DMS79 treated with DMSO at 0.1 percent for 48 hours (cell line): ENCODE measurements around the gene SLC12A8.

ENCODE experiments used
- DNase-seq: peaks from one replicate; lab custom pipeline; 2025; lab: John Stamatoyannopoulos, UW

The SLC12A8 gene

DNA sequence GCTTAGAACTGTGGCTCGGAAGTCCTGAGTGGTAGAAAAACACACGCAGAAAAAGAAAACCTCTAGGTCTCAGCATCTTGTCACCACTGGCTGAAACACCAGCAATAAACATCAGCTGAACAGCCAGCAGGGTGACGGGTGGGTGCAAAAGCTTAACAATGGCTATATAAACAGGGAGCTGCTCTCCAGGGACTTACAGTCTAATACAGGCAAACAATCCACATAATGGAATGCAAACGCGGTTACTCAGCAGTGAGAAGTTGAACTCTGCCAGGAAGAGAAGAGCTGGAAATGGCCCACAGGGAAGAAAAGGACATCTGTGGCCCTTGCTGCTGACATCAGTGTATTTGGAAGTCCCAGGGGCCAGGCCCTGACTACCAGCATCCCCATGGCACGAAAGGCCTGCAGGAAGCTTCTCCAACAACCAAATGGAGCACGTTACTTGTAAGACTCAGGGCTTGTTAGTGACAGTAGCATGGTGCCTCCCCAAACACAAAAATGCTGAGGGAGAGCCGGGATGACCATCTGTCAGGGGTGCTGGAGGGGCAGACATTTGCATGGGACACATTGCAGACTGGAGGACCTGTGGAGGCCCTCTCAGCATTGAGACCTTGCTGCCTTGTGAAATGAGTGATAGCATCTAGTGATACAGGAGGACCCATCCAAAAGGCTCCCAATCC lies 159.8 kb downstream of the SLC12A8 start:
- peak; percentile 37 for DNase-seq

- peak; percentile 72 for DNase-seq
Observed at GRCh38 chr3:125051715-125052581, 160.6 kb downstream of the SLC12A8 start.

- no peak for DNase-seq
Observed at GRCh38 chr3:125051205-125051604, 161.3 kb downstream of the SLC12A8 start.

DNA sequence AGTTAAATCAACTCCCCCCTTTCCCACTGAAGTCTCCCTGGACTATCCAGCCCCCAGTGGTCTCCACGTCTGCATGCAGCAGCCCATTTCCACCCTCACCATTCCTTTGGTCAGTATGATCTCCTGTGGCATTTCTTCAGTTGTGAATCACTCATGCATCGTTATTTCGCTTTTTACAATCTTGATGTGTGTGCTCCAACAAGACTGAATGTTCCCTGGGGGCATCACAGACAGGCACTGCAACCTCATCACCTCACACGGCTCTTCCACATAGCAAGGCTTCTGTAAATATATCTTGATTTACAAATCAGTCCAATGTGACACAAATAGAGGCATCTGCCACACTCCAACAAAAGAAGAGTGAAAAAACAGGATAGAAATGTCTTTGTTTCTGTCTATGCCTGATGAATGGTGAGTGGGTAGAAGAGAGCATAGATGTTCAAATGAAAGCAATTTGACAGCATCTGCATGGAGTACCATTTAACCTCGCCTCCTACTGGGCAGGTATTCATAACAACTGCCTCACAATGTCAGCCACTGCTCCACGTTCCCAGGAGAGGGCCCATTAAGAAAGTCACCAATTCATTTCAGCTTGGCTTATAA lies 162.0 kb downstream of the SLC12A8 start:
- DNase-seq = peak; percentile 16

GRCh38 chr3:125048282-125048681 lies 164.3 kb downstream of the SLC12A8 start:
- DNase-seq = no peak

GRCh38 chr3:125045965-125046364 lies 166.6 kb downstream of the SLC12A8 start:
- DNase-seq = peak; percentile 50

DNA sequence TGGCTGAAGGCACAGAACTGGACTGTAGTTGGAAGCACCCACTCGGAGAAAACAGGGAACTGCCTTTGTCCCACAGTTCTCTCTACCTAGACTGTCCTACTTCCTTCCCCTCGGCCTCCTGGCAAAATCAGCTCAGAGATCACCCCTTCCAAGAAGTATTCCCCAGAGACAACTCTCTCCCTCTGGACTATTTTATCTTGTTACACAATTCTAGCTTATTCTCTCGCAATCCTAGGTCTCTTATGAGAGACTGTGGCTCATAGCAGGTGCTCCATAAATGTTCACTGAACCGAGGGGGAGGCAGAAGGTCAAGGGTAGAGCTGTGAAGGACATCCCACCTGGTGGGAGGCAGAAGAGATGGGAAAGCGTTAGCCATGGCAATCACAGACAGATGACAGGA lies 167.4 kb downstream of the SLC12A8 start:
- DNase-seq = no peak

- no peak for DNase-seq
Observed at GRCh38 chr3:125043599-125044151, 168.9 kb downstream of the SLC12A8 start.

DNA sequence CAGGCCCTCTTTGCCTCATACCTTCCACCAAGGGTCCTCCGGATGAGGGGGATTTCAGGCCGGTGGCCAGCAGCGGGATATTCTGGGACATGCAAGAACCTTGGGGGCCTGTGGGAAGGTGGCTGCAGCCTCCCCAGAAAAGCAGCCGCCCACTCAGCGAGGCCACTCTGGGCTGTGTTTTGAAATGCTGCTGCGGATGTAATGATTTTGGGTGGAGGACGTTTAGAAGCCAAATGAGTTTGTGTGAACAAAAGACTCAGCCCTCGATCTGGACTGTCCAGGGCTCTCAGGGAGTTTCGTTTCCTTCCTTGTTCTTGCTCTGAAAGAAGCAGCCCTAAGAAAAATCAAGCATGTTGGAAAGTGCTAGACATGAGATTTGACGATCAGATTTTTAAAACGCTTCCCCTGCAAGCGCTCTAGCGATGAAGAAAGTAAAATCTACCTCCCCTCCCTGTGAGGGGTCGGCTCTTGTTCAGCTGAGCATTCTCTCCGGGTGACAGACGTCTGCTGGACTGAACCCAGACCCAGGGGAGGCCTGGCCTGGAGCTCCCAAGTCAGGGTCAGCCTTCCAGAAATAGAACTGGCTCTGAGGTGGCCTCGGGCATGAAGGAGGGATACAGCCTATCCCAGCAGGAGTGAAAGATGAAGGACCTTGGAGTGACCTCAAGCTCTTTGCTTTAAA lies 169.7 kb downstream of the SLC12A8 start:
- no peak for DNase-seq

DNA sequence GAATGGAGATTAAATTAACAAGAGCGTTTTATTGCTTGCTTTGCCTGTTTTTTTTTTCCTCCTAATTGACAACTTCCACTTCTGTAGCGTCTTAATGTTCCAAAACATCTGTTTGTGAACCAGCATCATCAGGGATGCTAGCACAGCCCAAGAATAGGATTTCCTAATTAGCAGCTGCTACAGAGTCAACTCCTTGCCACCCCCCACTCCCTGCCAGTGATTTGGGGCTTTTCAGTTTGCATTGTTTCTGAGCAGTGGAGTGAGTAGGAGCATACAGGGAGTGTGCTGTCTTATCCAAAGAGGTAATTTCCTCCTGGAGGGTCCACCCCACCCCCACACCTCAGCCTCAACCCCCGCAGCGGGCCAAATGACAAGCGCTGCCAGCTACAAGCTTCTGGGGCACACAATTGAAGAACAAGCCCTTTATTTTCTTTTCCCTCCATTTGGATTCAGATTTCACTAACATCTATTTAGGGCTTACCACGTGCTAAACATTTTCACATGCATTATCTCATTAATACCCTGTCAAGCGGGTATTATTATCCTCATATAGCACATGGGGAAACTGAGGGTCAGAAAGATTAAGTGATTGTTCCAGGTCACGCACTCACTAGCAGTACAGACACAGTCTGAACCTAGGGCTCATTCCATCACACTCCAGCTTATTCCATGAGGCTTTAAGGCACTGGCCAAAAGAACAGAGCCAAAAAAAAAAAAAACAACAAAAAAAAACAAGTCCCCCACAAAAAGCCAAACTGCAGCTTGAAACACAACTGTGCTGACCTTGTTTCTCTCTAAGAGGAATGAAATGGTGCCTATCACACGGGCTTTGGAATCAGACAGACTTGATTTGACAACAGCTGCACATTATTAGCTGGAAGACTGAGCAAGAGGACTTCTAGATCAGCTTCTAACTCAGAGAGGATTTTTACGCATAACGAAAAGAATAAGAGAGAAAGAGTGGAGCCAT lies 173.1 kb downstream of the SLC12A8 start:
- no peak for DNase-seq

DNA sequence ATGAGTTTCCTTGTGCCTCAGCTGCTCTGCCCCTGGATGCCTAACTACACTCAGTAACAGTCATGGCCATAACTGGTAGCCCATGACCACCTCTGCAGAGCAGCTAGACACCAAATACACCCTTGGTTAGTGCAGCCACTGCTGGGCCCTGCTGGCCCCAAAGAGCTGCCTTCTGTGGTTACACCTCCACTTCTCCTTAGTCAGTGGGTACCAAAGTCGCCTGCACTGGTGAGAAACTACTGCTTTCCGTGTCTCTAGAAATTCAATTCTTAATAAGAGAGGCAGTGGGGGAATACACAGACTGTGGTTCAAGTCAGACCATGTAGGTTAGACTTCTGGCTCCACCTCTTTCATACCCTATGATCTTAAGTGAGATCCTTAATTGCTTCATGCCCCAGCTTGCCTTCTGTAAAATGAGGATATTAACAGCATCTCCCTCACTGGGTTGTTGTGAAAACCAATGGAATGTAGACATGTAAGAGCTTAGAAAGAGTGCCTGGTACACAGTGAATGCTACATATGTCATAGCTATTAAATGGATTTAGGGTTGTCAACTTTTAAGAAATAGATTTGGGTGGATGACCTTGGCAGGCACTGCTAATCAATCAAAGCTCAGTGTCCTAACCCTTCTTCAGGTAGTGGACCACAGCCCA lies 174.9 kb downstream of the SLC12A8 start:
- DNase-seq = no peak

- DNase-seq = no peak
Observed at GRCh38 chr3:125035217-125035616, 177.3 kb downstream of the SLC12A8 start.

- DNase-seq = no peak
Observed at GRCh38 chr3:125033616-125034015, 178.9 kb downstream of the SLC12A8 start.

DNA sequence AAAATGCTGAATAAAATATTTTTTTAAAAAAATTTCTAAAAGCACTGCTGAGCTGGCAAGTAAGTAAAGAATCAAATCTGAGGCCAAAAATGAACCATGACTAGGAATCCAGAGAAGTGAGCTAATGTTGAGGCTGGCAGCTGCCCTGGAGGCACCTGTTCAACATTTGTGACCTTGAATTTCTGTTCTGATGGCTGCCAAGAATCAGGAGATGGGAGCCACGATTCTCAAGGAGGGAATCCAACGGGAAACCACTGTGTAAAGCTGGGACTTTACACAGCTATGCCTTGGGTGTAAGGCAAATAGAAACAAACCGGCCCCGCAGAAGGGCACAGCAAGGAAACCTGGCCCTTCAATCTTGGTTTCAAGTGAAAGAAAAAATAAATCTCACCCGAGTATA lies 179.4 kb downstream of the SLC12A8 start:
- DNase-seq = no peak

DNA sequence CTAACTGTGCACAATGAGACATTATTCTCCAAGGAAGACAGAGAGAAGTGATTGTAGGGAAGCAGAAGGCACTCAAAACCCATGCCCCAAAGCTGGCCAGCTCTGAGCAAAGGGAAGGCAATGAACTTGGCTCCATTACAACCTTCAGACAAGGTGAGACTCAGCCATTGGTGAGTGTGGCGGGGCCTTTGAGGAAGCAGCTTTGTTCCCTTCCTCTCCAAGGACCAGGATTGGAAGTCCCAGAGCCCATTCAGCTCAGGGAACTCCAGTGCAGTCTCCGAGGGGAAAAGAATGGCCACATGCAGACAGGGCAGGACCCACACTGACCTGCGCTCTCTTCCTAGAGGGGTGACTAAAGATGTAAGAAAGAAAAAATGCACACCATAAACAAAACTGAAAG lies 179.9 kb downstream of the SLC12A8 start:
- no peak for DNase-seq
